Loucy (cell line): Measurements from ENCODE around the gene RALGDS.

ENCODE experiments used
- EZH2phosphoT487 ChIP-seq: fragments of 200-600 bp; IDR thresholded peaks from 2 replicates; pipeline ENCODE4 v1.6.1; 2018; ENCODE audit warnings: antibody characterized with exemption, mild to moderate bottlenecking, moderate library complexity, borderline replicate concordance
- TF ChIP-seq, protein P1 (sequence below): fragments of 200-600 bp; sonication (generic); conservative IDR thresholded peaks from 2 replicates; pipeline ENCODE4 v1.5.1; 2014; ENCODE audit warnings: mild to moderate bottlenecking, antibody characterized with exemption, low read length

DNA sequence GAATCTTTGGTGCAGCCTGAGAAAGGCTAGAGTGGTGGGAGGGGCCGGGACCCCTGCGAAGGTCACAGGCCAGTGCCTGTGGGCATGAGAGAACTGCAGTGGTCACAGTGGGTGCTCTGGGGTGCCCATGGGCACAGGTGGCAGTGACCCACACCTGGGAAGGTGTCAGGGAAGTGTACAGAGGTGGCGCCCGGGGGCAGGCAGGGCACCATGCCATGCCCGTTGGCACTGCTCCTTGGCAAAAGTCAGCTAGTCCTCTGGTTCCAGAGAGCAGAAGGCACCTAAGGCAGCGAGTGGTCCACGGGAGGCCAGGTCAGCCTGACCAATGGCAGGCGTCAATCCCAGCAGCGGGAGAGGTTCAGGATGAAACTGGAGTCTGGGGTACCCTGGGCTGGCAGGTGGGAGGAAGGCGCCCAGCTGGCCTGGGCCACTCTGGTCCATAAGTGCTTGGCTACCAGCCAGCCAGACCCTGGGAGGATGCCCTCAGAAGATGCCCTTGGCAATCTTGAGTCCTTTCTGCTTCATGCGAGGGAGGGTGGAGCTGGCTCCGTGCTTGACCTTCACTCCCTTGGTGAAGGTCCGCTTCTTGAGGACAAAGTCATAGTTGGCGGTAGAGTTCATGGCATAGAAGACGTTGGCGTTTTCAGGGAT is 22.8 kb downstream of the RALGDS start:
- TF ChIP-seq EZH2phosphoT487 = no peak
- TF ChIP-seq, protein P1, sequence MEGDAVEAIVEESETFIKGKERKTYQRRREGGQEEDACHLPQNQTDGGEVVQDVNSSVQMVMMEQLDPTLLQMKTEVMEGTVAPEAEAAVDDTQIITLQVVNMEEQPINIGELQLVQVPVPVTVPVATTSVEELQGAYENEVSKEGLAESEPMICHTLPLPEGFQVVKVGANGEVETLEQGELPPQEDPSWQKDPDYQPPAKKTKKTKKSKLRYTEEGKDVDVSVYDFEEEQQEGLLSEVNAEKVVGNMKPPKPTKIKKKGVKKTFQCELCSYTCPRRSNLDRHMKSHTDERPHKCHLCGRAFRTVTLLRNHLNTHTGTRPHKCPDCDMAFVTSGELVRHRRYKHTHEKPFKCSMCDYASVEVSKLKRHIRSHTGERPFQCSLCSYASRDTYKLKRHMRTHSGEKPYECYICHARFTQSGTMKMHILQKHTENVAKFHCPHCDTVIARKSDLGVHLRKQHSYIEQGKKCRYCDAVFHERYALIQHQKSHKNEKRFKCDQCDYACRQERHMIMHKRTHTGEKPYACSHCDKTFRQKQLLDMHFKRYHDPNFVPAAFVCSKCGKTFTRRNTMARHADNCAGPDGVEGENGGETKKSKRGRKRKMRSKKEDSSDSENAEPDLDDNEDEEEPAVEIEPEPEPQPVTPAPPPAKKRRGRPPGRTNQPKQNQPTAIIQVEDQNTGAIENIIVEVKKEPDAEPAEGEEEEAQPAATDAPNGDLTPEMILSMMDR = no peak
